SK-N-MC (cell line): ENCODE results near the gene FGF2.

ENCODE experiments used
- EZH2 ChIP-seq: fragments of 200-600 bp; sonication (generic); IDR thresholded peaks from one replicate; pipeline ENCODE4 v1.6.1; 2017; ENCODE audit warnings: antibody characterized with exemption
- FOXP2 ChIP-seq: optimal IDR thresholded peaks from 2 replicates; pipeline ENCODE3; 2011; ENCODE audit warnings: mild to moderate bottlenecking, moderate library complexity; ENCODE audit not compliant: insufficient read depth; ENCODE audit errors: extremely low read length, control extremely low read depth

DNA sequence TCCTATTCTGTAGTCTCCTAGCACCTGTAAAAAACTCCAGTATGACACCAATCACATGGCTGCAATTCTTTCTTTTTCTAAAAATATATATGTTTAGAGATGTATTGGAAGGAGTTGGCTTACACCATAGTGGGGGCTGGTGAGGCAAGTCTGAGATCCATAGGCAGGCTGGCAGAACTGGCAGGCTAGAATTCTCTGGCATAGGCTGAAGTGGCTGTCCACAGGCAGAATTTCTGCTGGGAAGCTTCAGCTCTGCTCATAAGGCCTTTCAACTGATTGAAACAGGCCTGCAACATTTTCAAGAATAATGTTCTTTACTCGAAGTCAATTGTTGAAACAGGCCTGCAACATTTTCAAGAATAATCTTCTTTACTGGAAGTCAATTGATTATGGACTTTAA lies 37.0 kb downstream of the FGF2 start:
- TF ChIP-seq EZH2 (no peak), FOXP2 (no peak)
